ENCODE data around the gene GDI2. TPM values are rescaled to one million over a fixed set of nuclear protein-coding genes. Genes with fewer than 3 reads are reported as not detected.

The GDI2 gene
- total RNA-seq, 4 donors from 2014 or later = 91.7 to 420 (median 185) TPM

DNA sequence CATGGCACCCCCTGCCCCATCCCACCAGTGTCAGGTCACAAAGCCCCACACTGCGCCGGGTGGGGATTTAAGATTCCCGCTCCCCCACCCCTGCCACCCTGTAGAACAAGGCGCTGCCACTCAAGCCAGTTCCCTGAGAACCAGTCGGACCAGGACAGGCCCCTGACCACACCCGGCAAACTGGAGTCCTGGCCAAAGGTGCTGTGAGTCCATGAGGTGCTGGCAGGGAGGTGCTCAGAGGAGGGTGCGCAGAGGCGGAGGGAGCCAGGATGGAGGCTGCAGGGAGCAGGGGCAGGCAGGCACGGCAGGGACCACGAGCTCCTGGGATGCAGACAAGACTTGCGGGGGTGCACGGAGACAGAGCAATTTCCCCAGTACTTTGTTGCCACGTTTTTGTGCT is 19.7 kb upstream of the GDI2 start:
- no peak for DNase-seq

GRCh38 chr10:5831446-5831782 is 18.2 kb upstream of the GDI2 start:
- TF ChIP-seq CTCF (IDR thresholded peaks at IDR 0.05) (no peak), POLR2A (IDR thresholded peaks at IDR 0.05) (no peak)
- no peak overlapping the region for H3K27ac ChIP-seq
- no peaks in the 10 kb centered on the region for H3K36me3 ChIP-seq
- H3K9me3 ChIP-seq = no peaks in the 10 kb centered on the region
- DNase-seq = no peak
- no peaks in the 10 kb centered on the region for H3K27me3 ChIP-seq
- no peak overlapping the region for H3K4me3 ChIP-seq
- intact Hi-C loops (cut with DNase I; ENCODE audit: low total_unique reads) = no loop called here
- no peaks in the 10 kb centered on the region for H3K4me1 ChIP-seq

More for the DNA sequence above, 19.7 kb upstream of the GDI2 start:
- Histone ChIP-seq H3K9me3 (no peaks in the 10 kb centered on the region), H3K36me3 (no peaks in the 10 kb centered on the region), H3K27me3 (no peaks in the 10 kb centered on the region), H3K4me1 (no peaks in the 10 kb centered on the region), H3K4me3 (no peak overlapping the region), H3K27ac (no peak overlapping the region)
- intact Hi-C loops (cut with DNase I; ENCODE audit: low total_unique reads) = no loop called here
- TF ChIP-seq CTCF (IDR thresholded peaks at IDR 0.05) (no peak), POLR2A (IDR thresholded peaks at IDR 0.05) (no peak)

DNA sequence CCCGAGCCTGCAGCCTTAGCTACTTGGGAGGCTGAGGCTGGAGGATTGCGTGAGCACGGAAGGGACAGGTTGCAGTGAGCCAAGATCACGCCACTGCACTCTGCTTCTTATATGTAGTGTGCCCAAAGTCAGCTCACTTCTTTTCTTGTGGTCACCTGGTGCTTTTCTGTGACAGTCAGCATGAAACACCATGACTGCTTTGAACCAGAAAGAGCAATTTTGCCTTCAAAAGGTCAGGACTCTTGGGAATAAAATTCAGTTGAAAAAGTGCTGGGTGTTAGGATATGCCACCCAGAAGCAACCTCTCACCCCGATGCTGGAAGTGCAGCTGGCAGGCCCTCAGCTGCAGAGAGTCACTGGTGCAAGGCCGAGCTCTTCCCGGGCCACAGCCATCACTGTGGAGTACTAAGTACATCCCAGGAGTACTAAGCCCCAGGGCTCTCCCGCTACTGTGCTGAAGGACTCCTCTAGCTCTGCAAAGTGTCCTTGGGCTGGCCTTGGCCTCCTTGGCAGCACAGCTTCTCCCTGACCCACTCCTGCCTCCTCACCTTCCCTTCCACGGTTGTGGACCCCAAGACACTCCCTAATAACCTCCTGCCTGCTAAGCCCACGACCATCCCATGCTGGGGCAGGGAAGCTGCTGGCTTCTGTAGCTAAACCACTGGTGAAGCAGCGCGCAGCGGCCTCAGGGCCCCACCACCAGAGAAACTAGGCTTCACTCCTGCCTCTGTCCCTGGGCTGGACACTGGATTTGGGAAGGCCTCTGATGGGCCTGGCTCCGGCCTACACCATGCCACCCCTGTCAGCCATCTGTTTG is 17.6 kb upstream of the GDI2 start:
- no peaks in the 10 kb centered on the region for H3K9me3 ChIP-seq
- no peaks in the 10 kb centered on the region for H3K4me1 ChIP-seq
- intact Hi-C loops (cut with DNase I; ENCODE audit: low total_unique reads) = no loop called here
- H3K4me3 ChIP-seq = no peak overlapping the region
- no peak overlapping the region for H3K27ac ChIP-seq
- TF ChIP-seq POLR2A (IDR thresholded peaks at IDR 0.05) = no peak
- no peak for TF ChIP-seq CTCF (IDR thresholded peaks at IDR 0.05)
- no peak for DNase-seq
- no peaks in the 10 kb centered on the region for H3K36me3 ChIP-seq
- H3K27me3 ChIP-seq = no peaks in the 10 kb centered on the region

DNA sequence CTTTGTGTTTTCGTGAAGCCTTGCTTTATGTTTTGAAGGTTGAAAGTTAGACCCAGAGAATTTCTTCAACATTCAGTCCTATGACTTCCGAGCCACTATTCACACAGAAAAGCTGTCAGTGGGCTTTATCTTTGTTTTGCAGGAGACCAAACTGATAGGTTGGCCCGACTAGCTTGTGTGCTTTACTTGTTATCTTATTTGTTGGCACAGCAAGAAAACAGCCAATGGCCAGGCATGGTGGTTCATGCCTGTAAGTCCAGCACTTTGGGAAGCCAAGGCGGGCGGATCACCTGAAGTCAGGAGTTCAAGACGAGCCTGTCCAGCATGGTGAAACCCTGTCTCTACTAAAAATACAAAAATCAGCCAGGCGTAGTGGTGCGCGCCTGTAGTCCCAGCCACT is 16.0 kb upstream of the GDI2 start:
- no peak for DNase-seq
- H3K27me3 ChIP-seq = no peaks in the 10 kb centered on the region
- no peaks in the 10 kb centered on the region for H3K9me3 ChIP-seq
- intact Hi-C loops (cut with DNase I; ENCODE audit: low total_unique reads) = no loop called here
- no peak overlapping the region for H3K4me3 ChIP-seq
- no peak overlapping the region for H3K27ac ChIP-seq
- TF ChIP-seq CTCF (IDR thresholded peaks at IDR 0.05) (no peak), POLR2A (IDR thresholded peaks at IDR 0.05) (no peak)
- H3K4me1 ChIP-seq = no peaks in the 10 kb centered on the region
- H3K36me3 ChIP-seq = no peaks in the 10 kb centered on the region

GRCh38 chr10:5828725-5829124 is 15.5 kb upstream of the GDI2 start:
- Histone ChIP-seq H3K4me3 (no peak overlapping the region), H3K9me3 (no peaks in the 10 kb centered on the region), H3K27me3 (no peaks in the 10 kb centered on the region), H3K36me3 (no peaks in the 10 kb centered on the region), H3K27ac (no peak overlapping the region), H3K4me1 (no peaks in the 10 kb centered on the region)
- TF ChIP-seq CTCF (IDR thresholded peaks at IDR 0.05) (no peak), POLR2A (IDR thresholded peaks at IDR 0.05) (no peak)
- intact Hi-C loops (cut with DNase I; ENCODE audit: low total_unique reads) = no loop called here
- no peak for DNase-seq

Data from uterus (tissue), 4 donors.